Fibroblast of mammary gland (primary cell): ENCODE measurements around the gene ALDH1A2.
A peak's percentile ranks its signal among the peaks of the same experiment; 100 is the strongest.

Experiments
- DNase-seq: peaks from one replicate; pipeline ENCODE4 v3.0.0-alpha.2; 2010; ENCODE audit warnings: low read depth
- H3K4me3 ChIP-seq: 2 replicates; pipeline ENCODE4 v1.5.1; 2011; ENCODE audit warnings: low read depth, mild to moderate bottlenecking, low read length, moderate library complexity; ENCODE audit not compliant: control insufficient read depth
- TF ChIP-seq, protein P1 (sequence below): conservative IDR thresholded peaks from 2 replicates; pipeline ENCODE4 v1.5.1; 2011; ENCODE audit warnings: low read depth, low read length, inconsistent platforms; ENCODE audit not compliant: control insufficient read depth, insufficient read depth

The ALDH1A2 gene

DNA sequence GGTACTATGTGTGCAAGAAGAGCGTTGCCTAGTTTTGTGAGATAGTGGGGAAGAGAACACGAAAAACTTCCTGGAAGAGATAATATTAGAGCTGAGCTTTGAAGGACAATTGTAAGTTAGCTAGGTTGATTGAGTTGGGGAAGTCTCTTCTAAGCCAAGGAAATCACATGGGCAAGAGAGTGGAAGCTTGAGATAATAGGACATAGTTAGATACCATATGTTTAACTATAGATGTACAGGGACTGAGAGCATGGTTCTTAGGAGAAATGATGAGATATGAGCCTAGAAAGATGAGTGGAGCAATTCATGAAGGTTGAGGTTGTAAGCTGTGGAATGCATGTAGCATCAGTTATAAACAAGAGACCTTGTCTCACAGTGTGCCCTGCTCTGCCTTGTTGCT is 42.6 kb upstream of the ALDH1A2 start:
- no peak for DNase-seq
- no peak overlapping the region for H3K4me3 ChIP-seq
- TF ChIP-seq, protein P1, sequence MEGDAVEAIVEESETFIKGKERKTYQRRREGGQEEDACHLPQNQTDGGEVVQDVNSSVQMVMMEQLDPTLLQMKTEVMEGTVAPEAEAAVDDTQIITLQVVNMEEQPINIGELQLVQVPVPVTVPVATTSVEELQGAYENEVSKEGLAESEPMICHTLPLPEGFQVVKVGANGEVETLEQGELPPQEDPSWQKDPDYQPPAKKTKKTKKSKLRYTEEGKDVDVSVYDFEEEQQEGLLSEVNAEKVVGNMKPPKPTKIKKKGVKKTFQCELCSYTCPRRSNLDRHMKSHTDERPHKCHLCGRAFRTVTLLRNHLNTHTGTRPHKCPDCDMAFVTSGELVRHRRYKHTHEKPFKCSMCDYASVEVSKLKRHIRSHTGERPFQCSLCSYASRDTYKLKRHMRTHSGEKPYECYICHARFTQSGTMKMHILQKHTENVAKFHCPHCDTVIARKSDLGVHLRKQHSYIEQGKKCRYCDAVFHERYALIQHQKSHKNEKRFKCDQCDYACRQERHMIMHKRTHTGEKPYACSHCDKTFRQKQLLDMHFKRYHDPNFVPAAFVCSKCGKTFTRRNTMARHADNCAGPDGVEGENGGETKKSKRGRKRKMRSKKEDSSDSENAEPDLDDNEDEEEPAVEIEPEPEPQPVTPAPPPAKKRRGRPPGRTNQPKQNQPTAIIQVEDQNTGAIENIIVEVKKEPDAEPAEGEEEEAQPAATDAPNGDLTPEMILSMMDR = no peak

DNA sequence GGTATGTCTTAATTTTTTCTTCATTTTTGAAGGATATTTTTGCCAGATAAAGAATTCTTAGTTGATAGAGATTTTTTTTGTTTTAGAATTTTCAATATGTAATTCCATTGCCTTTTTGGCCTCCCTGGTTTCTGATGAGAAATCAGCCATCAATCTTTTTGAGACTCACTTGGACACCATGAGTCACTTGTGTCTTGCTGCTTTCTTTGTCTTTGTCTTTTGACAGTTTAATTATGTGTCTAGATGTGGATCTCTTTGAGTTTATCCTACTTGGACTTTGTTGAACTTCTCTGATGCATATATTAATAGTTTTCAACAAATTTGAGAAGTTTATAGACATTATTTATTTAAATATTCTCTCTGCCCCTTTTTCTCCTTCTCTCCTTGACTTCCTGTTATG is 38.0 kb upstream of the ALDH1A2 start:
- H3K4me3 ChIP-seq = no peak overlapping the region

DNA sequence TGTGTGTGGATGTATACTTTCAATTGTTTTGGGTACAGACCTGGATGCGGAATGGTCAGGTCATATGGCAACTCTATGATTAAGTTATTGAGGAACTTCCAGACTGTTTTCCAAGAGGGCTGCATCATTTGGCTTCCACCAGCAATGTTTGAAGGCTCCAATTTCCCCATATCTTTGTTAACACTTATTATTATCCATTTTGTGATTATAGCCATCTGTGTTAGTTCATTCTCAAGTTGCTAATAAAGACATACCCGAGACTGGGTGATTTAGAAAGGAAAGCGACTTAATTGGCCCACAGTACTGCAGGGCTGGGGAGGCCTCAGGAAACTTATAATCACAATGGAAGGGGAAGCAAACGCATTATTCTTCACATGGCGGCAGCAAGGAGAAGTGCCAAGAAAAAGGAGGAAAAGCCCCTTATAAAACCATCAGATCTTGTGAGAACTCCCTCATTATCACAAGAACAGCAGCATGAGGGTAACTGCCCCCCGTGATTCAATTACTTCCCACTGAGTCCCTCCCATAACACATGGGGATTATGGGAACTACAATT is 31.1 kb upstream of the ALDH1A2 start:
- no peak overlapping the region for H3K4me3 ChIP-seq
- TF ChIP-seq, protein P1 = no peak

More for the DNA sequence above, 38.0 kb upstream of the ALDH1A2 start:
- TF ChIP-seq, protein P1 = no peak
- DNase-seq = no peak

DNA sequence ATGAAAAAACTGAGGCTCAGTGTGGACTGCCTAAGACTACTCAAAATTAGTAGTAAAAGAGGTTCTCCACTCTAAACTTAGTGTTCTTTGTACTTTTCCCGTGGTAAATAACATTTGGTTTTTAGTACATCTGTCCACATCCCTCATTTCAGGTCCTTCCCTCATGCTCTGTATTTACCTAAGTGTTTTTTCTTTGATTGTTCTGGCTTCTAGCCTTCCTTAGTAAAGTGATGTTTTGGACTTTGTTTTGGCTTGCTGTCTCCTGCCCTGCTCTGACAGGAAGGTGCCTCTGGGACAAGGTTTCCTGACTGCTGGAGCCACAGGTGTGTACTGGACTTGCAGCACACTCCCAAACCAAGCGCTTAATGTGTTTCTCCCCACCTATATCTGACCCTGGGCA is 29.9 kb upstream of the ALDH1A2 start:
- TF ChIP-seq, protein P1 = no peak
- no peak for DNase-seq
- no peak overlapping the region for H3K4me3 ChIP-seq

More for the DNA sequence above, 31.1 kb upstream of the ALDH1A2 start:
- DNase-seq = no peak

DNA sequence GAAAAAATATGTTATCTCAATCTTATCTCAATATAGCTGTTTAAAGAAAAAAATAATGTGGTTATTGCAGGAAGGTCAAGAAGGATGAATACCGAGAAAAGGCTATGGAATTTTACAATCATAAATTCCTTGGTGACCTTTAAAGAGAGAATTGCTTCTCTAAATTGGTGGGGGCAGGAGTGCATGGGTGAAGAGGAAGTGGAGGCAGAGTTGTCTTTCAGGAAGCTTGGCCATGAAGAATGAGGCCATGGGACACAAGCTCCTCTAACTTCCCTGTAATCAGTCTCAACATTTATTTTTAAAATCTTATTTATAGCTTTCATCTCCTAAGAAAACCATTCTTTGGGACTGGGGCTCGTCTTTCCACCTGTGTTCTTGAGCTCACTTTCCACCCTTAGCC is 22.4 kb upstream of the ALDH1A2 start:
- TF ChIP-seq, protein P1 = no peak
- no peak overlapping the region for H3K4me3 ChIP-seq
- DNase-seq = no peak

DNA sequence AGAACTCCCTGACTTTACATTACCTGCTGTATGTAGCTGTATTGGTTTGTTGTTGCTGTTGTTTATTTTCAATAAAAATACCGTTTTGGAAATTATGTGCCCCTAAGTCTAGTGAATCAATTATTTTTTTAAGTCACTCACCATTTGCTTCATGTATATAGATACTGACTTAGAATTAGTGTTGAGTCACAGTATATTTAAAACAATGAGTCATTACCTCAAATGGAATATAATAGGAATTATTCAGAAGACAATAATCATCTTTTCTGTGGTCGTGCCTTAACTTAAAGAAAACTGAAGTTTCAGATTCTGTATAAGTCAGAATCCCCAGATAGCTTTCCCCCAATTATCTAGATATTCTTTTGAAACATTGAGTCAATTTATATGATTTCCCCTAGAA is 21.0 kb upstream of the ALDH1A2 start:
- TF ChIP-seq, protein P1 = no peak
- H3K4me3 ChIP-seq = no peak overlapping the region
- peak; percentile 51 for DNase-seq

DNA sequence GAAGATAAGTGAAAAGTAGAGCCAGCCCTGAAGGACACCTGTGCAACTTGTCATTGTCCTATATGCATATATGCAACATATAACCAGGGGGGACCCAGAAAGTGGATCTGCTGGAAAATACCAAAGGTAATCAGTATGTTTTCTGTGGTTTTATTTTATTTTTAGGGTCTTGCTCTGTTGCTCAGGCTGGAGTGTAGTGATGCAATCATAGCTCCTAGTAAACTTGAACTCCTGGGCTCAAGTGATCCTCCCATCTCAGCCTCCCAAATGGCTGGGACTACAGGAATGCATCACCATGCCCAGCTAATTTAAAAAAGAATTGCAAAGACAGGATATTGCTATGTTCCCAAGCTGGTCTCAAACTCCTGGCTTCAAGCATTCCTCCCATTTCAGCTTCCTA is 18.0 kb upstream of the ALDH1A2 start:
- TF ChIP-seq, protein P1 = no peak
- no peak for DNase-seq
- no peak overlapping the region for H3K4me3 ChIP-seq
